Measurements from ENCODE around the gene LMOD1. TPM values are rescaled to one million over a fixed set of nuclear protein-coding genes. Genes with fewer than 3 reads are reported as not detected.
A peak's percentile ranks its signal among the peaks of the same experiment; 100 is the strongest.

The LMOD1 gene
- total RNA-seq, 1 experiment from 2014 or later, result not detected

GRCh38 chr1:201890806-201891450 is 55.4 kb downstream of the LMOD1 start:
- no TSS peak for BruUV-seq (replicated peaks)
- intact Hi-C loops (cut with micrococcal nuclease), result no loop called here
- CTCF ChIA-PET, result interaction anchor here (0.8 to 22.4 kb wide), 6 partner anchors 15 to 92 kb away, joined by 3 to 882 read pairs (median 4); partner anchors contain the start of genes RNPEP and TIMM17A
- DNase-seq (ENCODE audit: unreplicated experiment), result no peak
- Mint-ChIP-seq H3K4me1 (ENCODE audit: insufficient read depth, unreplicated experiment) (peaks cover 2% of the 10 kb centered on the region), H3K27ac (ENCODE audit: low read depth, unreplicated experiment) (no peak overlapping the region), H3K9me3 (ENCODE audit: unreplicated experiment) (no peaks in the 10 kb centered on the region), H3K4me3 (ENCODE audit: unreplicated experiment) (no peak overlapping the region), H3K36me3 (ENCODE audit: insufficient read depth, unreplicated experiment) (no peaks in the 10 kb centered on the region), H3K27me3 (ENCODE audit: insufficient read depth, unreplicated experiment) (no peaks in the 10 kb centered on the region)
- TF ChIP-seq CTCF (IDR thresholded peaks at IDR 0.05; ENCODE audit: unreplicated experiment), result no peak
- POLR2A ChIA-PET, result interaction anchor here (0.6 to 0.8 kb wide), 2 partner anchors 42 to 81 kb away, joined by 3 read pairs; no protein-coding TSS in a partner anchor

- intact Hi-C loops (cut with micrococcal nuclease), result no loop called here
- BruUV-seq (replicated peaks), result no TSS peak
- Mint-ChIP-seq H3K27ac (ENCODE audit: low read depth, unreplicated experiment) (no peak overlapping the region), H3K36me3 (ENCODE audit: insufficient read depth, unreplicated experiment) (no peaks in the 10 kb centered on the region), H3K4me1 (ENCODE audit: insufficient read depth, unreplicated experiment) (peaks cover 7% of the 10 kb centered on the region), H3K4me3 (ENCODE audit: unreplicated experiment) (no peak overlapping the region), H3K9me3 (ENCODE audit: unreplicated experiment) (no peaks in the 10 kb centered on the region), H3K27me3 (ENCODE audit: insufficient read depth, unreplicated experiment) (no peaks in the 10 kb centered on the region)
- no peak for DNase-seq (ENCODE audit: unreplicated experiment)
- CTCF ChIA-PET, result interaction anchor here (1.0 to 22.4 kb wide), 3 partner anchors 13 to 245 kb away, joined by 3 to 882 read pairs (median 8); partner anchors contain the start of gene TIMM17A
- POLR2A ChIA-PET, result interaction anchor here (0.5 kb wide), 1 partner anchor 94 kb away, joined by 3 read pairs; no protein-coding TSS in a partner anchor
- TF ChIP-seq CTCF (IDR thresholded peaks at IDR 0.05; ENCODE audit: unreplicated experiment), result no peak
Observed at GRCh38 chr1:201890223-201890622, 56.1 kb downstream of the LMOD1 start.

DNA sequence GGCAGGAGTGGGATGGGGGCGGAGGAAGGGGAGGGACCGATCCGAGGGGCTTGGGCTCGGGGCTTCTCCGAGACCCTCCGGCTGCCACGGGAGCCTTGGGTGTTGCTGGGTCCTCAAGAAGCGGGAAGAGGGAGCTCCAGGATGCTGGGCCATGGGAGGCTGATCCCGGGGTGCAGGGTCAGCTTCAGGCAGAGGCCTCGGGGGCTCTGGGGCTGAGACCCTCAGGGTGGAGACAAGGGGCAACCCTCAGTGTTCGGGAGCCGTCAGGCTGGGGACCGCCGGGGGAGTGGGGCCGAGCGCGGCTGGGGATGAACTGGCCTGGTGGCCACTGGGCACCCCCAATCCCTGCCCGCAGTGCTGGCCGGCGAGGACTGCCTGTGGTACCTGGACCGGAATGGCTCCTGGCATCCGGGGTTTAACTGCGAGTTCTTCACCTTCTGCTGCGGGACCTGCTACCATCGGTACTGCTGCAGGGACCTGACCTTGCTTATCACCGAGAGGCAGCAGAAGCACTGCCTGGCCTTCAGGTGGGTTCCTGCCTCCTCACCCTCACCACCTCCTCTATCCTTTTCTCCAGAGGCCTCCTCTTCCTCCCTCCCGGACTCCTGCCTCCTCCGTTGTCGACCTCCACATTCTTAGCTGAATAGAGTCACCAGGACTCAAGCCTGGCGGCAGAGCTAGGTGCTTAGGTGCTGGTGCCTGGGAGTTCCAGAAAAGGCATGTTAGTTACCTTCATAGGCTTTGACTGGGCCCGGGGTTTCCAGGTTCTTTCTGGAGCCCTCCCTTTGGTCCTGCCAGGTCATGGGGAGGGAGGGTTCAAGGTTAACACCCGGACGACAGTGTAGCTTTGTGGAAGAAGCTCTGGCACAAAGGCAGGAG is 57.0 kb downstream of the LMOD1 start:
- H3K4me1 Mint-ChIP-seq (ENCODE audit: insufficient read depth, unreplicated experiment), result peaks cover 13% of the 10 kb centered on the region
- DNase-seq (ENCODE audit: unreplicated experiment), result no peak
- no peaks in the 10 kb centered on the region for H3K36me3 Mint-ChIP-seq (ENCODE audit: insufficient read depth, unreplicated experiment)
- TF ChIP-seq CTCF (IDR thresholded peaks at IDR 0.05; ENCODE audit: unreplicated experiment), result no peak
- intact Hi-C loops (cut with micrococcal nuclease), result loop anchor here (10.0 kb wide), 1 partner anchor 175 kb away; no protein-coding TSS in a partner anchor
- ChIA-PET POLR2A (interaction anchor here (0.7 to 1.8 kb wide), 7 partner anchors 9 to 94 kb away, joined by 3 to 8 read pairs (median 4); no protein-coding TSS in a partner anchor), CTCF (interaction anchor here (0.6 to 22.4 kb wide), 9 partner anchors 8 to 297 kb away, joined by 3 to 882 read pairs (median 5); partner anchors contain the start of gene TIMM17A)
- H3K27me3 Mint-ChIP-seq (ENCODE audit: insufficient read depth, unreplicated experiment), result no peaks in the 10 kb centered on the region
- no TSS peak for BruUV-seq (replicated peaks)
- H3K9me3 Mint-ChIP-seq (ENCODE audit: unreplicated experiment), result no peaks in the 10 kb centered on the region
- H3K4me3 Mint-ChIP-seq (ENCODE audit: unreplicated experiment), result peak overlapping the region; percentile 77
- peak overlapping the region; percentile 21 for H3K27ac Mint-ChIP-seq (ENCODE audit: low read depth, unreplicated experiment)
